ENCODE results near the gene CFAP73.

GRCh38 chr12:113113397-113113796 lies 36.1 kb upstream of the CFAP73 start:
- TF ChIP-seq, protein P1, sequence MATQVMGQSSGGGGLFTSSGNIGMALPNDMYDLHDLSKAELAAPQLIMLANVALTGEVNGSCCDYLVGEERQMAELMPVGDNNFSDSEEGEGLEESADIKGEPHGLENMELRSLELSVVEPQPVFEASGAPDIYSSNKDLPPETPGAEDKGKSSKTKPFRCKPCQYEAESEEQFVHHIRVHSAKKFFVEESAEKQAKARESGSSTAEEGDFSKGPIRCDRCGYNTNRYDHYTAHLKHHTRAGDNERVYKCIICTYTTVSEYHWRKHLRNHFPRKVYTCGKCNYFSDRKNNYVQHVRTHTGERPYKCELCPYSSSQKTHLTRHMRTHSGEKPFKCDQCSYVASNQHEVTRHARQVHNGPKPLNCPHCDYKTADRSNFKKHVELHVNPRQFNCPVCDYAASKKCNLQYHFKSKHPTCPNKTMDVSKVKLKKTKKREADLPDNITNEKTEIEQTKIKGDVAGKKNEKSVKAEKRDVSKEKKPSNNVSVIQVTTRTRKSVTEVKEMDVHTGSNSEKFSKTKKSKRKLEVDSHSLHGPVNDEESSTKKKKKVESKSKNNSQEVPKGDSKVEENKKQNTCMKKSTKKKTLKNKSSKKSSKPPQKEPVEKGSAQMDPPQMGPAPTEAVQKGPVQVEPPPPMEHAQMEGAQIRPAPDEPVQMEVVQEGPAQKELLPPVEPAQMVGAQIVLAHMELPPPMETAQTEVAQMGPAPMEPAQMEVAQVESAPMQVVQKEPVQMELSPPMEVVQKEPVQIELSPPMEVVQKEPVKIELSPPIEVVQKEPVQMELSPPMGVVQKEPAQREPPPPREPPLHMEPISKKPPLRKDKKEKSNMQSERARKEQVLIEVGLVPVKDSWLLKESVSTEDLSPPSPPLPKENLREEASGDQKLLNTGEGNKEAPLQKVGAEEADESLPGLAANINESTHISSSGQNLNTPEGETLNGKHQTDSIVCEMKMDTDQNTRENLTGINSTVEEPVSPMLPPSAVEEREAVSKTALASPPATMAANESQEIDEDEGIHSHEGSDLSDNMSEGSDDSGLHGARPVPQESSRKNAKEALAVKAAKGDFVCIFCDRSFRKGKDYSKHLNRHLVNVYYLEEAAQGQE (IDR thresholded peaks at IDR 0.05; ENCODE audit: unreplicated experiment), result no peak
- TF ChIP-seq, protein P2, sequence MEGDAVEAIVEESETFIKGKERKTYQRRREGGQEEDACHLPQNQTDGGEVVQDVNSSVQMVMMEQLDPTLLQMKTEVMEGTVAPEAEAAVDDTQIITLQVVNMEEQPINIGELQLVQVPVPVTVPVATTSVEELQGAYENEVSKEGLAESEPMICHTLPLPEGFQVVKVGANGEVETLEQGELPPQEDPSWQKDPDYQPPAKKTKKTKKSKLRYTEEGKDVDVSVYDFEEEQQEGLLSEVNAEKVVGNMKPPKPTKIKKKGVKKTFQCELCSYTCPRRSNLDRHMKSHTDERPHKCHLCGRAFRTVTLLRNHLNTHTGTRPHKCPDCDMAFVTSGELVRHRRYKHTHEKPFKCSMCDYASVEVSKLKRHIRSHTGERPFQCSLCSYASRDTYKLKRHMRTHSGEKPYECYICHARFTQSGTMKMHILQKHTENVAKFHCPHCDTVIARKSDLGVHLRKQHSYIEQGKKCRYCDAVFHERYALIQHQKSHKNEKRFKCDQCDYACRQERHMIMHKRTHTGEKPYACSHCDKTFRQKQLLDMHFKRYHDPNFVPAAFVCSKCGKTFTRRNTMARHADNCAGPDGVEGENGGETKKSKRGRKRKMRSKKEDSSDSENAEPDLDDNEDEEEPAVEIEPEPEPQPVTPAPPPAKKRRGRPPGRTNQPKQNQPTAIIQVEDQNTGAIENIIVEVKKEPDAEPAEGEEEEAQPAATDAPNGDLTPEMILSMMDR (conservative IDR thresholded peaks at IDR 0.05; ENCODE audit: low read depth in 2 of 2), result no peak
- TF ChIP-seq EZH2 (IDR thresholded peaks at IDR 0.05; ENCODE audit: low read depth, unreplicated experiment) (no peak), POLR2AphosphoS5 (IDR thresholded peaks at IDR 0.05; ENCODE audit: low read depth) (no peak), JUNB (IDR thresholded peaks at IDR 0.05; ENCODE audit: unreplicated experiment) (no peak), CREB1 (CRISPR knock-in tag; IDR thresholded peaks at IDR 0.05; ENCODE audit: low read depth) (no peak), ETS1 (IDR thresholded peaks at IDR 0.05) (no peak), EZH2phosphoT487 (IDR thresholded peaks at IDR 0.05; ENCODE audit: unreplicated experiment) (no peak), STAT1 (IDR thresholded peaks at IDR 0.05; ENCODE audit: unreplicated experiment) (no peak)
